Endothelial cell (in vitro differentiated cells): ENCODE results near the gene SPINK14. TPM values are rescaled to one million over a fixed set of nuclear protein-coding genes. Genes with fewer than 3 reads are reported as not detected.

Source experiments
- DNase-seq: peaks from one replicate; pipeline ENCODE4 v3.0.0; 2021; ENCODE audit warnings: low spot score
- H3K27ac Mint-ChIP-seq: one replicate; pipeline ENCODE4 v1.8.0; 2021; ENCODE audit warnings: mixed read lengths, inconsistent platforms; ENCODE audit not compliant: unreplicated experiment
- H3K27me3 Mint-ChIP-seq: one replicate; pipeline ENCODE4 v1.8.0; 2021; ENCODE audit warnings: mild to moderate bottlenecking, moderate library complexity, mixed read lengths, inconsistent platforms; ENCODE audit not compliant: unreplicated experiment
- H3K36me3 Mint-ChIP-seq: one replicate; pipeline ENCODE4 v1.8.0; 2021; ENCODE audit warnings: mild to moderate bottlenecking, low read depth, mixed read lengths, inconsistent platforms; ENCODE audit not compliant: unreplicated experiment
- H3K4me1 Mint-ChIP-seq: one replicate; pipeline ENCODE4 v1.8.0; 2021; ENCODE audit warnings: mild to moderate bottlenecking, mixed read lengths, inconsistent platforms; ENCODE audit not compliant: unreplicated experiment
- H3K4me3 Mint-ChIP-seq: one replicate; pipeline ENCODE4 v1.8.0; 2021; ENCODE audit warnings: mild to moderate bottlenecking, mixed read lengths, inconsistent platforms; ENCODE audit not compliant: unreplicated experiment
- H3K9me3 Mint-ChIP-seq: one replicate; pipeline ENCODE4 v1.8.0; 2021; ENCODE audit warnings: mixed read lengths, inconsistent platforms; ENCODE audit not compliant: unreplicated experiment
- CTCF ChIP-seq: fragments of 200-600 bp; sonication (generic); IDR thresholded peaks from one replicate; pipeline ENCODE4 v1.5.0; 2021; ENCODE audit warnings: antibody characterized with exemption; ENCODE audit not compliant: unreplicated experiment
- total RNA-seq: library from RNA; stranded (reverse); fragmentation: NEBNext Ultra II Directional; extraction: Animal tissue kit (Norgen Biotek cat#: 25700); gene quantifications from one replicate; pipeline ENCODE4 v1.2.1, GENCODE V29; 2021; ENCODE audit not compliant: unreplicated experiment

Gene SPINK14
- total RNA-seq, 1 donor from 2014 or later, result not detected

GRCh38 chr5:148191010-148191409 lies 22.7 kb downstream of the SPINK14 start:
- Mint-ChIP-seq H3K9me3 (no peaks in the 10 kb centered on the region), H3K27me3 (peaks cover 3% of the 10 kb centered on the region), H3K36me3 (no peaks in the 10 kb centered on the region), H3K4me3 (no peak overlapping the region), H3K4me1 (no peaks in the 10 kb centered on the region), H3K27ac (no peak overlapping the region)
- TF ChIP-seq CTCF, result no peak
- DNase-seq, result no peak

- no peak for TF ChIP-seq CTCF
- Mint-ChIP-seq H3K4me1 (no peaks in the 10 kb centered on the region), H3K27me3 (peaks cover 2% of the 10 kb centered on the region), H3K9me3 (no peaks in the 10 kb centered on the region), H3K4me3 (no peak overlapping the region), H3K36me3 (no peaks in the 10 kb centered on the region), H3K27ac (no peak overlapping the region)
- no peak for DNase-seq
Measured at GRCh38 chr5:148193202-148193601, 24.9 kb downstream of the SPINK14 start.

- H3K27ac Mint-ChIP-seq, result no peak overlapping the region
- H3K36me3 Mint-ChIP-seq, result no peaks in the 10 kb centered on the region
- no peak for TF ChIP-seq CTCF
- H3K4me3 Mint-ChIP-seq, result no peak overlapping the region
- no peaks in the 10 kb centered on the region for H3K4me1 Mint-ChIP-seq
- no peak for DNase-seq
- H3K27me3 Mint-ChIP-seq, result no peaks in the 10 kb centered on the region
- H3K9me3 Mint-ChIP-seq, result no peaks in the 10 kb centered on the region
Measured at GRCh38 chr5:148201151-148201550, 32.8 kb downstream of the SPINK14 start.

GRCh38 chr5:148202531-148203203 lies 34.3 kb downstream of the SPINK14 start, which contains the start of gene SPINK6:
Gene SPINK6, plus strand, starts transcription at chr5:148203042. Its CDS starts 55 bp downstream, at chr5:148203097.
- Mint-ChIP-seq H3K4me1 (no peaks in the 10 kb centered on the region), H3K4me3 (no peak within 1 kb of the TSS), H3K9me3 (no peaks in the 10 kb centered on the region), H3K27ac (no peak within 1 kb of the TSS), H3K36me3 (no peaks in the 10 kb centered on the region), H3K27me3 (no peaks in the 10 kb centered on the region)
- TF ChIP-seq CTCF, result no peak
- DNase-seq, result no peak

- no peak for DNase-seq
- no peak overlapping the region for H3K27ac Mint-ChIP-seq
- H3K27me3 Mint-ChIP-seq, result no peaks in the 10 kb centered on the region
- H3K36me3 Mint-ChIP-seq, result no peaks in the 10 kb centered on the region
- TF ChIP-seq CTCF, result no peak
- no peaks in the 10 kb centered on the region for H3K9me3 Mint-ChIP-seq
- H3K4me3 Mint-ChIP-seq, result no peak overlapping the region
- H3K4me1 Mint-ChIP-seq, result peaks cover 5% of the 10 kb centered on the region
Measured at GRCh38 chr5:148205044-148205806, 36.9 kb downstream of the SPINK14 start.
